ENCODE data around the gene FBRSL1. TPM values are rescaled to one million over a fixed set of nuclear protein-coding genes. Genes with fewer than 3 reads are reported as not detected.

FBRSL1 gene
- total and polyA plus RNA-seq, 2 of the 8 experiments (the other 6 are each of a cell fraction or from before 2014, with no cell fraction given), result 18.4 to 109 TPM

DNA sequence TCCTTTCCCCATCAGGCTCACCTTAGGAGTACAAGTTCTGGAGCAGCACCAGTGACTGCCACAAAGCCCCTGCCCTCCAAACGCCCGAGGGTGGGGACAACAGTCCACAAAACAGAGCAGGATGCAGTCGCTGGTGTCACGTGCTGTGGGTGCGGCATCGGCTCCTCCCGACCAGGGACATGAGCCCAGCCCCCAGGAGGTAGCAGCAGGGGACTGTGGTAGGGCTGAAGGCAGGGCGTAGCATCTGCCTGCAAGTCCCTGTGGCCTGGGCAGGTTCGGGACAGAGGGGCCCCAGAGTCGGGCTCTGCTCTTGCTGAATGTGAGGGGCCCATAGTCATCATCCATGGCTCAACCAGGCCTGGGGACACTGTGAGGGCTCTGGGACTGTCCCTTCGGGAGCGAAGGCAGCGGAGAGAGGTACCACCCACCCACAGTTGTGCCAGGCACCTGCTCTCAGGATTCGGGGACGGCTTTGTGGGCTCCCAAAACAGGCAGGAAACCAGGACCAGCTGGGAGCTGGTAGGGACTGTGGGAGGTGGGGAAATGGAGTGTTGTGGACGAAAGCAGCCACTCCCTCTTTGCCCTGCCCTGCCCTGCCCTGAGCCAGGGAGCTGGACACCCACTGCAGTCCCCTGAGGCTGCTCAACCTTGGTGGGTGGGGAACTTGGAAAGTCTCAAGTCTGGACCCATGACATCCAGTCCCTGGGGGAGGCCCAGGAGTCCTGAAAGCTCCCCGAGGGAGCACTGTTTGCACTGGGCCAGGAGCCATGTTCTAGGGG lies 30.7 kb downstream of the FBRSL1 start:
- Histone ChIP-seq H3K9me3 (ENCODE audit: insufficient read depth in 2 of 2, low read depth in 1 of 2, low read length in 1 of 2) (peaks cover 10 to 15% of the 10 kb centered on the region in 2 experiments), H3K27me3 (replicated peaks in 1 of 4; ENCODE audit: control insufficient read depth in 3 of 4, extremely low read depth in 1 of 4, insufficient read depth in 3 of 4, low read length in 3 of 4) (peaks cover 0 to 31% (median 24%) of the 10 kb centered on the region in 4 experiments; a peak in 6 of 7 replicates), H2AK5ac (ENCODE audit: low read depth, low read length) (no peak overlapping the region), H3K9ac (replicated peaks in 1 of 4; ENCODE audit: extremely low read depth in 1 of 4, low read depth in 3 of 4, low read length in 3 of 4) (no peak overlapping the region), H2BK20ac (ENCODE audit: low read length) (no peak overlapping the region), H2AFZ (ENCODE audit: low read length) (no peak overlapping the region), H3K4me2 (ENCODE audit: insufficient read depth in 1 of 2, low read depth in 2 of 2, low read length in 2 of 2) (no peak overlapping the region), H4K8ac (ENCODE audit: extremely low read depth, insufficient read depth, low read length) (no peak overlapping the region), H3K27ac (ENCODE audit: low read depth, low read length) (no peak overlapping the region), H3K23ac (ENCODE audit: insufficient read length) (no peak overlapping the region), H3K56ac (replicated peaks; ENCODE audit: insufficient read length, low read depth, low read length) (no peak overlapping the region), H3K14ac (ENCODE audit: insufficient read length) (no peak overlapping the region), H3K36me3 (ENCODE audit: control insufficient read depth in 2 of 4, insufficient read depth in 4 of 4, low read length in 3 of 4) (no peaks in the 10 kb centered on the region), H3K79me2 (ENCODE audit: control insufficient read depth in 1 of 2, insufficient read depth in 2 of 2, low read length in 2 of 2) (no peaks in the 10 kb centered on the region), H2BK5ac (ENCODE audit: low read depth, low read length) (no peak overlapping the region), H2BK120ac (replicated peaks; ENCODE audit: low read depth, low read length) (no peak overlapping the region), H2BK12ac (ENCODE audit: low read depth, low read length) (no peak overlapping the region), H3K4me1 (replicated peaks in 1 of 4; ENCODE audit: control insufficient read depth in 3 of 4, insufficient read depth in 4 of 4, low read length in 3 of 4) (peaks cover 0 to 2% (median under 1%) of the 10 kb centered on the region in 4 experiments; a peak in 4 of 7 replicates), H3K18ac (ENCODE audit: extremely low read depth, low read length) (no peak overlapping the region), H3K79me1 (ENCODE audit: low read depth, low read length) (peaks cover 3% of the 10 kb centered on the region; the same call in 1 of the 2 replicates), H3K4me3 (ENCODE audit: extremely low read depth in 1 of 4, insufficient read depth in 2 of 4, low read depth in 3 of 4, low read length in 4 of 4) (no peak overlapping the region), H4K20me1 (replicated peaks in 1 of 2; ENCODE audit: control insufficient read depth in 1 of 2, insufficient read depth in 2 of 2, low read length in 2 of 2) (peaks cover 9 to 31% of the 10 kb centered on the region in 2 experiments), H3K23me2 (ENCODE audit: low read depth, low read length) (peaks cover 8% of the 10 kb centered on the region), H4K5ac (ENCODE audit: insufficient read length, low read depth, low read length) (no peak overlapping the region), H2BK15ac (ENCODE audit: low read length) (no peak overlapping the region), H3K4ac (replicated peaks; ENCODE audit: insufficient read length, low read depth, low read length) (no peak overlapping the region), H4K91ac (replicated peaks; ENCODE audit: insufficient read length, low read length) (no peak overlapping the region)
- no peak for FAIRE-seq
- DNase-seq (ENCODE audit: low read depth in 1 of 2, low spot score in 2 of 2), result no peak
- POLR2A ChIA-PET (ENCODE audit: partially characterized antibody), result no interaction called here
- CTCF ChIA-PET (ENCODE audit: partially characterized antibody), result interaction anchor here (0.7 to 8.6 kb wide), 5 partner anchors 13 to 105 kb away, joined by 3 to 83 read pairs (median 4); no protein-coding TSS in a partner anchor
- 90% methylated on average over 16 of the region's 17 CpGs; no CpG with 5 or more reads in 1 of the 2 experiments for WGBS, 2 experiments (ENCODE audit: extremely low coverage in 1 of 2, insufficient coverage in 1 of 2, insufficient read length in 1 of 2, insufficient replicate concordance in 2 of 2, low coverage in 1 of 2, low lambda C conversion rate in 2 of 2, missing lambda C conversion rate in 1 of 2)
- TF ChIP-seq, protein P1, sequence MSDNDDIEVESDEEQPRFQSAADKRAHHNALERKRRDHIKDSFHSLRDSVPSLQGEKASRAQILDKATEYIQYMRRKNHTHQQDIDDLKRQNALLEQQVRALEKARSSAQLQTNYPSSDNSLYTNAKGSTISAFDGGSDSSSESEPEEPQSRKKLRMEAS (IDR thresholded peaks at IDR 0.05), result no peak
- no peak for TF ChIP-seq NANOG (IDR thresholded peaks at IDR 0.05; ENCODE audit: insufficient read depth, low read depth, low read length, poor library complexity, severe bottlenecking)
- TF ChIP-seq JUN (IDR thresholded peaks at IDR 0.05; ENCODE audit: low read depth, low read length), result no peak
- no peak for TF ChIP-seq TCF12 (IDR thresholded peaks at IDR 0.05; ENCODE audit: low read depth, low read length)
- TF ChIP-seq KDM5A (IDR thresholded peaks at IDR 0.05; ENCODE audit: low read length), result no peak
- no peak for TF ChIP-seq TAF7 (optimal IDR thresholded peaks at IDR 0.05; ENCODE audit: borderline replicate concordance, low read depth, low read length)
- TF ChIP-seq SIRT6 (IDR thresholded peaks at IDR 0.05; ENCODE audit: low read length), result no peak
- no peak for TF ChIP-seq SP1 (IDR thresholded peaks at IDR 0.05; ENCODE audit: low read depth, low read length)
- no peak for TF ChIP-seq RAD21 (IDR thresholded peaks at IDR 0.05 in 1 of 2, conservative IDR thresholded peaks at IDR 0.05 in 1 of 2; ENCODE audit: low read depth in 2 of 2, low read length in 2 of 2)
- TF ChIP-seq FOSL1 (IDR thresholded peaks at IDR 0.05; ENCODE audit: insufficient read depth, low read depth, low read length), result no peak
- no peak for TF ChIP-seq BACH1 (IDR thresholded peaks at IDR 0.05; ENCODE audit: low read length)
- no peak for TF ChIP-seq TEAD4 (IDR thresholded peaks at IDR 0.05; ENCODE audit: low read depth, low read length)
